HepG2 (cell line): ENCODE results near the gene WDR53.

ENCODE experiments used
- CTCF ChIP-seq: sonication (generic); formaldehyde crosslinking; IDR thresholded peaks from 2 replicates; pipeline ENCODE4 v1.5.0; 2020; ENCODE audit warnings: mild to moderate bottlenecking, missing genetic modification reagents, moderate library complexity
- EZH2 ChIP-seq: conservative IDR thresholded peaks from 2 replicates; pipeline ENCODE4 v1.6.1; 2012; ENCODE audit warnings: mild to moderate bottlenecking, low read depth, low read length, moderate library complexity
- MXD4 ChIP-seq: IDR thresholded peaks from 2 replicates; pipeline ENCODE4 v1.6.1; 2016; ENCODE audit warnings: mild to moderate bottlenecking, missing biosample characterization, missing genetic modification reagents
- POLR2AphosphoS5 ChIP-seq: IDR thresholded peaks from 2 replicates; pipeline ENCODE4 v1.6.1; 2012; ENCODE audit warnings: low read depth, low read length
- STAT6 ChIP-seq: sonication (generic); formaldehyde crosslinking; IDR thresholded peaks from 2 replicates; pipeline ENCODE4 v1.4.0; 2020; ENCODE audit warnings: missing genetic modification reagents, mild to moderate bottlenecking, borderline replicate concordance
- TFDP2 ChIP-seq: sonication (generic); formaldehyde crosslinking; IDR thresholded peaks from 2 replicates; pipeline ENCODE4 v1.4.0; 2020; ENCODE audit warnings: missing genetic modification reagents
- THAP7 ChIP-seq: sonication (generic); formaldehyde crosslinking; IDR thresholded peaks from 2 replicates; pipeline ENCODE4 v1.8.1; 2023; ENCODE audit warnings: mild to moderate bottlenecking, missing genetic modification reagents

- TF ChIP-seq STAT6 (no peak), MXD4 (no peak), POLR2AphosphoS5 (no peak), THAP7 (CRISPR knock-in tag) (no peak), EZH2 (no peak), CTCF (CRISPR knock-in tag) (no peak), TFDP2 (no peak)
These were observed 51.1 kb downstream of the WDR53 start for GRCh38 chr3:196517162-196517800.
